ENCODE results near the gene AKR7A2.
"Not testable (repeated sequence)": the region's sequence is repeated elsewhere in the genome, so short reads cannot be mapped to it uniquely, and the experiment has no call there.

Gene AKR7A2

GRCh38 chr1:19310720-19311502 is 1.0 kb downstream of the AKR7A2 start:
- Histone ChIP-seq H3K9me3 (ENCODE audit: control insufficient read depth, insufficient read depth, low read length) (no peaks in the 10 kb centered on the region), H3K9ac (ENCODE audit: low read depth, low read length) (peak overlapping the region; percentile 85), H3K4me1 (ENCODE audit: insufficient read depth, low read length) (no peaks in the 10 kb centered on the region; the same call in 1 of the 2 replicates), H3K36me3 (ENCODE audit: insufficient read depth, low read length) (peaks cover 8% of the 10 kb centered on the region; the same call in 1 of the 2 replicates)

GRCh38 chr1:19310061-19310460 is 1.9 kb downstream of the AKR7A2 start:
- Histone ChIP-seq H3K9ac (ENCODE audit: low read depth, low read length) (no peak overlapping the region), H3K4me1 (ENCODE audit: insufficient read depth, low read length) (no peaks in the 10 kb centered on the region; the same call in 1 of the 2 replicates), H3K36me3 (ENCODE audit: insufficient read depth, low read length) (peaks cover 8% of the 10 kb centered on the region; the same call in 1 of the 2 replicates), H3K9me3 (ENCODE audit: control insufficient read depth, insufficient read depth, low read length) (no peaks in the 10 kb centered on the region)

- Histone ChIP-seq H3K4me1 (ENCODE audit: insufficient read depth, low read length) (no peaks in the 10 kb centered on the region; the same call in 1 of the 2 replicates), H3K9me3 (ENCODE audit: control insufficient read depth, insufficient read depth, low read length) (no peaks in the 10 kb centered on the region), H3K9ac (ENCODE audit: low read depth, low read length) (no peak overlapping the region), H3K36me3 (ENCODE audit: insufficient read depth, low read length) (peaks cover 8% of the 10 kb centered on the region; the same call in 1 of the 2 replicates)
These were observed 2.7 kb downstream of the AKR7A2 start for GRCh38 chr1:19309123-19309813.

- H3K36me3 ChIP-seq (ENCODE audit: insufficient read depth, low read length), result peaks cover 12% of the 10 kb centered on the region
- no peaks in the 10 kb centered on the region for H3K9me3 ChIP-seq (ENCODE audit: control insufficient read depth, insufficient read depth, low read length)
- no peaks in the 10 kb centered on the region; the same call in 1 of the 2 replicates for H3K4me1 ChIP-seq (ENCODE audit: insufficient read depth, low read length)
- no peak overlapping the region for H3K9ac ChIP-seq (ENCODE audit: low read depth, low read length)
These were observed 3.4 kb downstream of the AKR7A2 start for GRCh38 chr1:19308509-19308907.

- H3K9me3 ChIP-seq (ENCODE audit: control insufficient read depth, insufficient read depth, low read length), result no peaks in the 10 kb centered on the region
- no peak overlapping the region for H3K9ac ChIP-seq (ENCODE audit: low read depth, low read length)
- no peaks in the 10 kb centered on the region; the same call in 1 of the 2 replicates for H3K4me1 ChIP-seq (ENCODE audit: insufficient read depth, low read length)
- peaks cover 15% of the 10 kb centered on the region for H3K36me3 ChIP-seq (ENCODE audit: insufficient read depth, low read length)
These were observed 4.0 kb downstream of the AKR7A2 start for GRCh38 chr1:19307794-19308508.

- no peaks in the 10 kb centered on the region for H3K9me3 ChIP-seq (ENCODE audit: control insufficient read depth, insufficient read depth, low read length)
- no peak overlapping the region for H3K9ac ChIP-seq (ENCODE audit: low read depth, low read length)
- peaks cover 15% of the 10 kb centered on the region for H3K36me3 ChIP-seq (ENCODE audit: insufficient read depth, low read length)
- H3K4me1 ChIP-seq (ENCODE audit: insufficient read depth, low read length), result no peaks in the 10 kb centered on the region
These were observed 5.0 kb downstream of the AKR7A2 start for GRCh38 chr1:19306941-19307340.

GRCh38 chr1:19305880-19306279 is 6.1 kb downstream of the AKR7A2 start:
- H3K9me3 ChIP-seq (ENCODE audit: control insufficient read depth, insufficient read depth, low read length), result no peaks in the 10 kb centered on the region
- H3K4me1 ChIP-seq (ENCODE audit: insufficient read depth, low read length), result no peaks in the 10 kb centered on the region
- peaks cover 15% of the 10 kb centered on the region for H3K36me3 ChIP-seq (ENCODE audit: insufficient read depth, low read length)
- no peak overlapping the region for H3K9ac ChIP-seq (ENCODE audit: low read depth, low read length)

GRCh38 chr1:19304081-19304480 is 7.9 kb downstream of the AKR7A2 start:
- H3K36me3 ChIP-seq (ENCODE audit: insufficient read depth, low read length), result peaks cover 15% of the 10 kb centered on the region
- not testable (repeated sequence) for H3K4me1 ChIP-seq (ENCODE audit: insufficient read depth, low read length); H3K9ac ChIP-seq (ENCODE audit: low read depth, low read length); H3K9me3 ChIP-seq (ENCODE audit: control insufficient read depth, insufficient read depth, low read length)

- peaks cover 6% of the 10 kb centered on the region for H3K36me3 ChIP-seq (ENCODE audit: insufficient read depth, low read length)
- no peaks in the 10 kb centered on the region for H3K4me1 ChIP-seq (ENCODE audit: insufficient read depth, low read length)
- peaks cover 6% of the 10 kb centered on the region; the same call in 1 of the 2 replicates for H3K9me3 ChIP-seq (ENCODE audit: control insufficient read depth, insufficient read depth, low read length)
- no peak overlapping the region for H3K9ac ChIP-seq (ENCODE audit: low read depth, low read length)
These were observed 11.7 kb downstream of the AKR7A2 start for GRCh38 chr1:19300211-19300610.

- no peak overlapping the region for H3K9ac ChIP-seq (ENCODE audit: low read depth, low read length)
- no peaks in the 10 kb centered on the region for H3K36me3 ChIP-seq (ENCODE audit: insufficient read depth, low read length)
- peaks cover 19% of the 10 kb centered on the region for H3K9me3 ChIP-seq (ENCODE audit: control insufficient read depth, insufficient read depth, low read length)
- H3K4me1 ChIP-seq (ENCODE audit: insufficient read depth, low read length), result no peaks in the 10 kb centered on the region
These were observed 17.3 kb downstream of the AKR7A2 start for GRCh38 chr1:19294638-19295037.

- Histone ChIP-seq H3K9me3 (ENCODE audit: control insufficient read depth, insufficient read depth, low read length) (peaks cover 6% of the 10 kb centered on the region; the same call in 1 of the 2 replicates), H3K4me1 (ENCODE audit: insufficient read depth, low read length) (no peaks in the 10 kb centered on the region), H3K9ac (ENCODE audit: low read depth, low read length) (peak overlapping the region; percentile 26; the same call in 1 of the 2 replicates), H3K36me3 (ENCODE audit: insufficient read depth, low read length) (no peaks in the 10 kb centered on the region)
These were observed 22.7 kb downstream of the AKR7A2 start for GRCh38 chr1:19289244-19289643.

GRCh38 chr1:19288324-19289241 is 23.4 kb downstream of the AKR7A2 start, which contains the start of gene AKR7A3:
Gene AKR7A3 (minus strand): TSS chr1:19288770. CDS start chr1:19288709, 61 bp downstream.
- not testable (repeated sequence) for H3K4me1 ChIP-seq (ENCODE audit: insufficient read depth, low read length); H3K36me3 ChIP-seq (ENCODE audit: insufficient read depth, low read length); H3K9me3 ChIP-seq (ENCODE audit: control insufficient read depth, insufficient read depth, low read length)
- H3K9ac ChIP-seq (ENCODE audit: low read depth, low read length), result peak within 1 kb of the TSS; percentile 26; the same call in 1 of the 2 replicates

GRCh38 chr1:19287436-19288185 is 24.3 kb downstream of the AKR7A2 start:
- no peak overlapping the region for H3K9ac ChIP-seq (ENCODE audit: low read depth, low read length)
- H3K36me3 ChIP-seq (ENCODE audit: insufficient read depth, low read length), result no peaks in the 10 kb centered on the region
- H3K4me1 ChIP-seq (ENCODE audit: insufficient read depth, low read length), result no peaks in the 10 kb centered on the region
- no peaks in the 10 kb centered on the region; the same call in 1 of the 2 replicates for H3K9me3 ChIP-seq (ENCODE audit: control insufficient read depth, insufficient read depth, low read length)
